CD4-positive, alpha-beta T cell treated with Interleukin-17A for 4 hours (primary cell): Measurements from ENCODE around the gene ZC3H7B.

Experiments used
- DNase-seq: peaks from one replicate; pipeline ENCODE4 v3.0.0-alpha.2; 2020; ENCODE audit warnings: mixed read lengths

Gene ZC3H7B

DNA sequence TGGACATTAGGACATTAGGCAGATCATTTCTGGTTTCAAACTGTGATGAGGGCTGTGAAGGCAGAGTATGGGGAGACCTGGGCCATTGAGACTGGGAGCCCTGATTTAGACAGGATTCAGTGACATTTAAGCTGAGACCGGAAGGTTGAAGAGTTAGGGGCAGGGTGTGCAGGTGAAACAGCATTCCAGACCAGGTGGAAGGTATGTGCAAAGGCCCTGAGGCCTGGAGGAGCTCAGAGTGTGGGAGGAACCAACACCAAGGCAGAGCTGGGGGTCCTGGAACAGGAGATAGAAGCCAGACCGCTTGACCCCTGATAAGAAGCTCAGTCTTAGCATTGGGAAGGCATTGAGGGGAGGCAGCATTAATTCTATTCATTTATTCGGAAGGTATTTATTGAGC is 32.5 kb downstream of the ZC3H7B start:
- DNase-seq: no peak

DNA sequence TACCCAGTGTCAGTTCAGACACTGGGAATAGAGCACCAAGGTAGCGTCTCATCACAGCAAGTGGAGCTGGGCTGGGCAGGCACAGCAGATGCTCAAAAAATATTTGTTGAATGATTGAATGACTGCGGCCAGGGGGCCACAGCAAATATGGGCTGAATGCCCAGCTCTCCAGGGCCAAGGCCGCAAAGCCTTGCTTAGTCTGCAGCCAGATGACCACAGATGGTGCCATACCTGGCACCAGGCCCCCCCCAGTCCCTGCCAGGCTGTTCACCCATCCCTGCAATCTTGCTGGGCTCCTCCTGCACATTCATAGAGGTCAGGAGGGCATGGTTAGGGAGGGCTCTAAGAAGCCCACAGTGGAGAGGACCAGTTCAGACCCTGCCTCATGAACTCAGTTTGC is 32.9 kb downstream of the ZC3H7B start:
- no peak for DNase-seq

DNA sequence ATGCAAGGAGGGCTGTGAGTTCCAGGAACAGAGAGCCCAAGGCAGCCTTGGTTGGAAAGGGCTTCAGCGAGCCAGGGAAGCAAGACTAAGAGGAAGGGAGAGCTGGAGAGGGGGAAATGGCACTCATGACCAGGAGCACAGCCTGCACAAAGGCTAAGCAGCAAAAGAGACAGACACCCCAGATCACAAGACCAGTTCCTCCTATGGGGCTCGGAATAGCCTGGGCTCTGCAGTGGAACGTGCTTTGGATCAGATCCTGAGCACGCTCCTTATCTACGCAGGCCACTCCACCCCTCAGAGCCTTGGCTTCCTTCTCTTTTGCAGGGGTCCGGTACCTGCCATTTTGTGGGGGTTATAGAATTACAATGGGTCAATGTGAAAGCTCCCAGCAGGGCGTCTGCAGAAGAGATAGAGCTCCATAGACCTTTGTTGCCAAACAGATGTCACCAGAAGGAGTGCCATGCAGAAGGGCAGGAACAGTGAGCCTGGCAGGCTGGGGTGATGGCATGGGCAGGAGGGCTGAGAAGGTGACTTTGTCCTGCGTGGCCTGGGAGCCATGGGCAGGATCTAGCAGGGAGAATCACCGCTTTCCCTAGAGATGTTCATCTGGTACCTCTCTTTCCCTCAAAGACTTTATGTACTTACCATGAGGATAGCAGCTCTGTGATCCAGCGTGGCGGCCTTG is 33.8 kb downstream of the ZC3H7B start:
- no peak for DNase-seq

DNA sequence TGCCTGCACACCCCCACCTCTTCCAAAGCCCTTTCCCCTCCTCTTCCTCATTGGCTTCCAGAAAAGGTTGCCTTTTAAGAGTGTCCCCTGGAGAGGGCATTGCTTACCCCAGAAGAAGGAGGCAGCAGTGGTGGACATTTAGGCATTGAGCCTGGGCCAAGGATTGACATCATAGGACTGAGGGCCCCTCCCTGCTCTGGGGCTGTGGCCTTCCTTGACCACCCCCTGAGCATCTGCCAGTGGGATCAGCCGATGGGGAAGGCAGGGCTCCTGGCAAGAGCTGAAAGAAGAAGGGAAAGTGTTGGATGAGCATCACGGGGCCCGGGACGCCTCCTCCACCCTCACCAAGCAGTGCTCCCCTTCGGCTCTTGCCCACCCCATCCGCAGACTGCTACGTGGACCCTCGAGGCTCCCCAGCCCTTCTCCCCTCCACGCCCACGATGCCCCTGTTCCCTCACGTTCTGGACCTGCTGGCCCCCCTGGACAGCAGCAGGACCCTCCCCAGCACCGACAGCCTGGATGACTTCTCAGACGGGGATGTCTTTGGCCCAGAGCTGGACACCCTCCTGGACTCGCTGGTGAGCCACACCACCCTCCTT is 37.4 kb downstream of the ZC3H7B start:
- no peak for DNase-seq

DNA sequence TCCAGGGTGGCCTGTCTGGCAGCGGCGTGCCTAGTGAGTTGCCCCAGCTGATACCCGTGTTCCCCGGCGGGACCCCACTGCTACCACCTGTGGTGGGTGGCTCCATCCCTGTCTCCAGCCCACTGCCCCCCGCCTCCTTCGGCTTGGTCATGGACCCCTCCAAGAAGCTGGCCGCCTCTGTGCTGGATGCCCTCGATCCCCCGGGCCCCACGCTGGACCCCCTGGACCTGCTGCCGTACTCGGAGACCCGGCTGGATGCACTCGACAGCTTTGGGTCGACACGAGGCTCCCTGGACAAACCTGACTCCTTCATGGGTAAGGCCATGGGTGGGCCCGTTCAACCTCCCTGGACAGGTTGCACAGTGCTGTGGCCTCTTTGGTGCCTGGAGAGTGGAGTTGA is 38.5 kb downstream of the ZC3H7B start:
- DNase-seq: no peak

DNA sequence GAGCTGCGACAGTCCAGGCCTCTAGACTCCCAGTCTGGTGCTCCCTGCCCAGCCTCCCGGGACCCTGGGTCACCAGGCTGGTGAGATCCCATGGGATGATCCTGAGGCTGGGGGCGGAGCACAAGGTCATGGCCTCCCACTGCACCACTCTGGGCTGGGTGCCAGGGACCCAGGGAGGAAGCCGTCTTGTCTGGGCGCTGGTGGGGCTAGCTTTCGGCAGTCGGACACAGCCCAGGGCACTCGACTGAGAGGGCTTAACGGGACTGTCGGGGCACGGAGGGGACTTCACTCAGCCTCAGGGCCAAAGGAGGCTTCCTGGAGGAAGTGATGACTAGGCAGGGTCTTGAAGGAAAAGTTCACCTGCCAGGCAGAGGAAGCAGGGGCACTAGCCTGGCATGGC is 39.0 kb downstream of the ZC3H7B start:
- DNase-seq: no peak

DNA sequence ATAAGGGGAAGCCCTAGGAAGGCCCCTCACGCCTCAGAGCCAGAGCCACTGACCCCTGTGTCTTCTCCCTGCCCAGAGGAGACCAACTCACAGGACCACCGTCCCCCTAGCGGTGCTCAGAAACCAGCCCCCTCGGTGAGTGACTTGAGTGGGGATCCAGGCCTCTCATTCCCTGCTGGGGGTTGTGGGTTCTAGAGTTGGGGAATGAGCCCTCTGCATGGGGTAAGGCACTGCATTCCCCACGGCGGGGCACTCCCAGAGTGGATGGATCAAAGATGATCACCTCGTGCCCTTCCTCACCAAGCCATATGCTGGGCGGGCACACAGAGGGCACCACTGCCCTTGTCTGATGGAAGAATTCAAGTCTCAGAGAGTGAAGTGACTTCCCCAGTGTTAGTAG is 39.7 kb downstream of the ZC3H7B start:
- DNase-seq: no peak

DNA sequence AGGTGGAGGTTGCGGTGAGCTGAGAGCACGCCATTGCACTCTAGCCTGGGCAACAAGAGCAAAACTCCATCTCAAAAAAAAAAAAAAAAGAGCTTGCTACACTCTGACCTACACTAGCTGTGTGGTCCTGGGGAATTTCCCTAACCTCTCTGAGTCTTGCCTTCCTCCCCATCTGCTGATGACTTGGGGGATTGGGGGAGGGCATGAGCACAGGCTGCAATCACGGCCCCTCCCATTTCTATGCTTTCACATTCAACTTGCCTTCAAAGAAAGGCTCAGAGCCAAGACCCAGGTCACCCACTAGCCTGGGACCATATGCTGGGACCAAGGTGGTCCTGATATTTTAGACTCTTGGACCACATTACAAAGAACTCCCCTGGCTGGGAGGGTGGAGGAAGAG is 40.7 kb downstream of the ZC3H7B start:
- DNase-seq: no peak

DNA sequence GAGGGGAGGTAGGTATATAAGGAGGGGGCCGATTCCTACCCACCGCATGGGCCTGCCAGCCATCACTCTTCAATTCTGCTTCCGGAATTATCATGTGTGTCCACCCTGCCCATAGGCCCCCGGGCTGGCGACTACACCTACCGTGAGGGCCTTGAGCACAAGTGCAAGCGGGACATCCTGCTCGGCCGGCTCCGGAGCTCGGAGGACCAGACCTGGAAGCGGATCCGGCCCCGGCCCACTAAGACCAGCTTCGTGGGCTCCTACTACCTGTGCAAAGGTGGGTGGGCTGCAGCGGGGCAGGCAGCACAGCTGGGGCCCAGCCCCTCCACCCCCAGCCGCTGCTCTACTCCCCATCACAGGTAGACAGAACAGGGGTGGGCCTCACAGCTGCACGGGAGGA is 42.0 kb downstream of the ZC3H7B start:
- no peak for DNase-seq

DNA sequence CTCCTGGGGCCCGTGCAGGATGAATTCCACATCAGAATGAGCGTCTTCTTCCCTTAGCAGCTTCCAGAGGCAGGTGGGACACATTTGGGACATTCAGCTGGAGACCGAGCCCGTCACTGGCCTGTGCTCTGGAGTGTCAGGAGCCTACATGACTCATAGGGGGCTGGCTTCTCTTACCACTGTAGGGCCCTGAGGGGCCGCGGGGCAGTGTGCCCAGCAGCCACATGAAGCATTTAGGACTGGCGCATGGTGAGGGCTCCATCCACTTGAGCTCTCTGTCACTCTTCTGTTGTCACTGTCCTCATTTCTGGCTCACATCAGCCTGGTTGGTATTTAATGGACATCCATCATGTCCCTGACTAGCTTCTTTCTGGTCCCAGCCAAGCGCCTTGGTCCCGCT is 42.4 kb downstream of the ZC3H7B start:
- no peak for DNase-seq

DNA sequence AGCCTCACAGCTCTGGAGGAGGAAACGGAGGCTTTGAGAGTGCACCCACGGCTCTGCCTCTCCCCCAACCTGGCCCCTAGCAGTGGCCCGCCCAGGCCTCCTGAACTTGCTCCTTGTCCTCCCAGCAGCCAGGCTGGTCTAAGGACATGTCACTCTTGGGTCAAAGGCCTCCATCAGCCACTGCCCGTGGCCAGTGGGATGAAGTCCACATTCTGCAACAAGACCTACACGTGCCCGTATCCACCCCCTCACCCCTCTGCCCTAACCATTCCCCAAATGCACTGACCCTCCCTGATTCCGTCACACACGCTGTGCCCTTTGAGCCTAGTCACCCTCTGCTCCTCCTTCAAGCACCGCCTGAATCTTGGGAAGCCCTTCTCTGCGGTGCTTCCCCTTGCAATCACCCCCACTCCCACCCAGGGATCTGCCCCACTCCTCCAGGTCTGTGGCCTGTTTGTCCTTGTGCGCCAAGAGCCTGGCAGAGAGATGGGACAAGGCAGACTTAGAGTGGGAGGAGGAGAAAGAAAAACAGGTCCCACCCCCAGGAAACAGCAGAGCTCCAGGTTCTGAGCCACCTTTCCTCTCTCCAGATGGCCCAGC is 43.0 kb downstream of the ZC3H7B start:
- DNase-seq: no peak

DNA sequence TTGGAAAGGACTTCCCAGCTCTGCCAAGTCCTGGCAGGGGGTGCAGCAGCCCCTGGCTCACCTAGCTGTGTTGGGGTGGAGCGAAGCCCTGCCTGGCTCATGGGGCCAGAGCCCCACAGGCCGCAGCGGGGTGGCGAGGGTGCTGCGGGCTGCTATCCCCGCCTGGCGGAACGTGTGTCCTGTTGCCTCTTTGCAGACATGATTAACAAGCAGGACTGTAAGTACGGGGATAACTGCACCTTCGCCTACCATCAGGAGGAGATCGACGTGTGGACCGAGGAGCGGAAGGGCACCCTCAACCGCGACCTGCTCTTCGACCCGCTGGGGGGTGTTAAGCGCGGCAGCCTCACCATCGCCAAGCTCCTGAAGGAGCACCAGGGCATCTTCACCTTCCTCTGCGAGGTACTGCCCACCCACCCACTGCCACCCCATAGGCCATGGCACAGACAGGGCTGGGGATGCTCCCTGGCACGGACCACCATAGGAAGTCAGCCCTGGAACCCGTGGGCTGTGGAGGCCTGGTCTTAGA is 44.5 kb downstream of the ZC3H7B start:
- DNase-seq: no peak

DNA sequence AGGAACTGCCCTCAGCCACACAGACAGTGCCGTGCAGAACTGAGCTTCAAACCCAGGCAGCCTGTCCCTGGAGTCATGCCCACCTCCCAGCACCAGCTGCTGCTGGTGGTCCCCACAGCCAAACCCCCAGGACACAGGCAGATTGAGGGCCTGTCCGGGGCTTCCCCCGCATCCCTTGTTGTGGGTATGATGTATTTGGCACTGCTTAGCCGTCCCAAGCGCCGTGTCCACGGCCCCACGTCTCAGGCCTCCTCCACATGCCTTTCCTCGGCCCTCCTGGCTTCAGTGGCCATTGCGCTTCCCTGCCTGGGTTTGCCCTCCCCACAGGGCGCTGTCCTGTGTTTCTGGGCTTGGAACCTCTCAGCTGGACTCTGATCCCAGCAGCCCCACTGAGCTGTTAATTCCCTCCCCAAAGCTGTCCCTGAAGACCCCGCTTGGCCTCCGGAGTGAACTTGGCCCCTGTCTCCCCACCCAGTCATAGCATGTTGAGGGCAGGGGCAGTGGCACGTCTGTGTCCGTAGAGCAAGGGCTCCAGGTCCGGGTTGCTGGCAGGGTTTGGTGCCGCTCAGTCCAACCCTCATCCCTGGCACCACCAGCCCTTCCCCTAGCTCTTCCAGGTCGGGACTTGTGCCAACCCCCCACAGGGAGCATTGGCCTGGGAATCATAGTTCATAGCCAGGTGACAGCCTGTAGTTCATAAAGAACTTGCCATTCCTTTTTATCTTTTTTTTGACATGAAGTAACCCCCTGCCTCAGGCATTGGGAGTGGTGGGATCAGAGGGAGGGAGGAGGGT is 45.9 kb downstream of the ZC3H7B start:
- no peak for DNase-seq

DNA sequence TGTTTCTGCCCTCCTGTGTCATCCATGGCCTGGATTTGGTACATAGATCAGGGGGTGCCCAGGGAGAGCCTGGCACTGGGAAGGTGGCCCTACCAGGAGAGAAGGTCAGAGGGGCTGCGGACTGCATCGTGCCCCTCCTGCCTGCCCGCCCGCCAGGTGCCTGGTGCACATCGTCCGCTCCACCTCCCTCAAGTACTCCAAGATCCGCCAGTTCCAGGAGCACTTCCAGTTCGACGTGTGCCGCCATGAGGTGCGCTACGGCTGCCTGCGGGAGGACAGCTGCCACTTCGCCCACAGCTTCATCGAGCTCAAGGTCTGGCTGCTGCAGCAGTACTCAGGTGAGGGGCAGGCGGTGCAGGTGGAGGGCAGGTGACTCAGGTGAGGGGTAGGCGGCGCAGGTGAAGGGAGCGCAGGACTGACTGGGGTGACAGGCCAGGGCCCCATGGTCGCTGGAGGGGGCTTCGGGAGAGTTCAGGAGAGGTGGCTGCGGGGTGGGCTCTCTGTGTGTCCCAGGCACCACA is 47.7 kb downstream of the ZC3H7B start:
- DNase-seq: no peak

DNA sequence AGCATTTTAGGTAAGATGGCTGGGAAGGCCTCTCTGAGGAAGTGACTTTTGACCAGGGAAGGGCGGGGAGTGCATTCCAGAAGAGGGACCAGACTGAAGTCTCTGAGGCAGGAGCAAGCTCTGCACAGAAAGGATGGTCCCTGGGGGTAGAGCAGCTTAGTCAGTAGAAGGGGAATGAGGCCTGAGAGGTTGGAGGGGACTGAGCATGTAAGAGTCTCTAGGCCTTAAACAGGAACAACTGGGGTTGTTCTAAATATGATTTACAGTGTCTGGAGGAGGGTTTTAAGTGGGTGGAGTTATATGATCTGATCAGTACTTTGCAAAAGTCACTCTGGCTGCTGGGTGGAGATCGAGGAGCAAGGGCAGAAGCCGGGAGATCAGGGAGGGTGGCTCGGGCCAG is 48.8 kb downstream of the ZC3H7B start:
- no peak for DNase-seq

DNA sequence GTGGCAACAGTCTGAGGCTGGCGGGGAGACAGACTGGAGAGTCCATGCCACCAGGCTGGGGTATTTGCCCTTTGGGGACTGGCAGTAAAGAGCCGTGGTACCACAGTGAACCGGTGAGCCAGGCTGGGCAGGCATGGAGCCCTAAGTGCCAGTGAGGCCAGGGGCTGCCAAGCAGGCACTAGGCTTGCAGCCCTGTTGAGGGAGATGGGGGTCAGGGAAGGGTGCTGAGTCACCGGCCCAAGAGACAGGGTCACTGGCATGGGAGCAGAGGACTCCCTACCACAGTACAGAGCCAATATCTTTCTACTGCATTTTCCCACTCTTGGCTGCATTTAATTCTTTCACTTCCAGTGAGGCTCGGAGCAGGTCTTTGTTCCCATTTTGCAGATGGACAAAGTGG is 49.7 kb downstream of the ZC3H7B start:
- DNase-seq: no peak

DNA sequence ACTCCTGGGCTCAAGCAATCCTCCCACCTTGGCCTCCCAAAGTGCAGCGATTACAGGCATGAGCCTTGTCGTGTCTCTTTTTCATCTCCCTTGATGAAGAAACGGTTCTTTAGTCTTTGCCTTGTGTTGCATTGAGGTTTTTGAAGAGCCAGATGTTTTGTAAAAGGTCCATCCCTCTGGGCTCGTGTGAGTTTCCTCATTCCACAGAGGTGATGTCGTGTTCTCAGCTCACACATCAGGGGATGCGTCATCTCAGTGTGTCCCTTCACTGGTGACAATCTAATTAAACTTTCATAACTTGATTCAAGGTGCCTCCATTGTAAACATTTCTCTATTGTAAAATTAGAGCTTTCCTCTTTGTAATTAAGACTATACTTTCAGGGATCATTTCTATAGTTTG is 50.7 kb downstream of the ZC3H7B start:
- DNase-seq: no peak

DNA sequence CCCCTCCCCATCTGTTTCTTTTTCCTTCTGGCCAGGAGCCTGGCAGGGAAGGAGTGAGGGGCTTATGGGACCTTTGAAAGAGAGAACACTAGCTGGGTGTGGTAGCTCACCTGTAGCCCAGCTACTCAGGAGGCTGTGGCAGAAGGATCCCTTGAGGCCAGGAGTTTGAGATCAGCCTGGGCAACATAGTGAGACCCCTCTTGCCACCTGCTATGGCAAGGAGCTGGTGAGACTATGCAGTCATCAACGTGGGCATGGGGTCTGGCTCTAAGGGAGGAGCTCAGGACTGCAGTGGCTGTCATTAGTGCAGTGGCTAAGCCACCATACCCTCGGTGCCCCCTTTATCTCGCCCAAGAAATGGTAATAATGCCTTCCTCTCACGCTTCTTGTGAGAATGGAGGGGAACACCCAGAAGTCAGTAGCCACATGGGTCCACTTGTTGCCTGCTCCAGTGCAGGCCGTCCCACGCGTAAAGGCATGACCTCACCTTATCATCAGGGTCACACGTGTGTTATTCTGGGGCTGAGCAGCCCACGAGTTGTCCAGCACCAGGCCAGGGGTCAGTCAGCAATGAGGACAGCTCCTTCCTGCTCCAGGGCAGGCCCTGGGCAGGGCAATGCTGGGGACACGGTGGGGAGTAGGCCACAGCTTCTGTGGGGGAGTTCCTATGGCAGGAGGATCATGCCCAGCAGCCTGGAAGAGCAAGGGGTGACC is 52.7 kb downstream of the ZC3H7B start:
- DNase-seq: no peak

DNA sequence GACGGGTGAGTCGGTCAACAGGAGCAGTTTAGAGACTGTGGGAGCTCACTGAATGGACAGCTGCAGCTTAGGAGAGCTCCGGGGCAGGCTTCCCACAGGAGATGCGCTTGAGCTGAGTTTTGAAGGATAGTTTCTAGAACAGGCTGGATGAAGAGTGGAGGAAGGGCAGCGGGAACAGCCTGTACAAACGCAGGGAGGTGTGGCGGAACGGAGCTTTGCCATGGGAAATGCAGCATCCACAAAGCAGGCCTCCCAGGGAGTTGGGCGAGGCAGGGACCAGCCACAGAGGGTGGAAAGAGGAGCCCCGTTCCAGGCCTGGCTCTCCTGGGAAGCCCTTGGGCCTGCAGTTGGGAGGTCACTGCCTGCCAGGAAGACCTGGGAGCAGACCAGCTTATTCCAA is 53.7 kb downstream of the ZC3H7B start:
- no peak for DNase-seq

DNA sequence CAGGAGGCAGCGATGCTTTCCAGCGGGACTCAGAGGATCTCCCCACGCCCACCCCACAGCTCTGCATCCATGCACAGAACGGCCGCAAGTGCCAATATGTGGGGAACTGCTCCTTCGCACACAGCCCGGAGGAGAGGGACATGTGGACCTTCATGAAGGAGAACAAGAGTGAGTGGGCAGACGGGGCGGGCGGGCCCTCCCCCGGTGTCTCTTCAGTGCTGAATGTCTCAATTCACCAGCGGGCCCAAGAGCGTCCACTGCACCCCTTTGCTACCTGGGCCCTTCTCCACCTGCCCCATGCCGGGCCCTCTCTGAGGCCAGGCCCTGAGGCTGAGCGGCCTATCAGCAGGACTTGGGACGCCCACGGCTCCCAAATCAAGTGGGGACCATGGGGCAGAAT is 54.6 kb downstream of the ZC3H7B start:
- no peak for DNase-seq

DNA sequence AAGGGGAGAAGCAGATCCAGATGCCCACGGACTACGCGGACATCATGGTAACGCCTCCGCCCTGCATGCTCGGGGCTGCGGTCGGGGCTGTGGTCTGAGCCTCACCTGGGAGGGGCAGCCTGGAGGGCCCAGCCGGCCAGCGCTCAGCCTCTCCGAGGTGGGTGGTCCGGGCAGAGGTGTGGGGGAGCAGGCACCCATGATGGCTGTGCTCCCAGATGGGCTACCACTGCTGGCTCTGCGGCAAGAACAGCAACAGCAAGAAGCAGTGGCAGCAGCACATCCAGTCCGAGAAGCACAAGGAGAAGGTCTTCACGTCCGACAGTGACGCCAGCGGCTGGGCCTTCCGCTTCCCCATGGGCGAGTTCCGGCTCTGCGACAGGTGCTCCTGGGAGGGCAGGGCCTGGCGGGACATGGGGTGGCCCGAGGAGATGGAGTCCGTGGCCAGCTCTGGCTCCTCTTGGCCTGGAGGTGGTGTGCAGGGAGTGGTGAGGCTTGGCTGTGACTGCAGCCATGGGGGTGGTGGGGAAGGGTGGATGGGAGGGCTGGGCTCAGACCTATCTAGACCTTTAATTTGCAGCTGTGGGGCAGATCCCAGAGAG is 55.2 kb downstream of the ZC3H7B start:
- no peak for DNase-seq

DNA sequence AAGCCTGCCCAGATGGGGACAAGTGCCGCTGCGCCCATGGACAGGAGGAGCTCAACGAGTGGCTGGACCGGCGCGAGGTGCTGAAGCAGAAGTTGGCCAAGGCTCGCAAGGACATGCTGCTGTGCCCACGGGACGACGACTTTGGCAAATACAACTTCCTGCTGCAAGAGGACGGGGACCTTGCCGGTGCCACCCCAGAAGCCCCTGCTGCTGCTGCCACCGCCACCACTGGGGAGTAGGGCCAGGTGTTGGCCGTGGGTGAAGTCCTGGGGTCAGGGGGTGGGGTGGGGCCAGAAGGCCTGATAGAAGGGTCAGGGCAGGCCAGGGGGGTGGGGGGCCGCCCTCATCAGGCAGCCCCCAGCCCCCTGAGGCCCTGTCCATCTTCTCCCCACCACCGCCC is 55.9 kb downstream of the ZC3H7B start:
- no peak for DNase-seq
